Measurements from ENCODE around the gene EMD.

GRCh38 chrX:154420402-154420756, 41.3 kb downstream of the EMD start:
- TF ChIP-seq CTCF (IDR thresholded peaks at IDR 0.05; ENCODE audit: insufficient read depth, low read length, poor library complexity, severe bottlenecking) (no peak), EZH2phosphoT487 (conservative IDR thresholded peaks at IDR 0.05; ENCODE audit: low read length) (no peak)

Measured in SU-DHL-6 (cell line).